ENCODE data around the gene TTC21A.

TTC21A gene

GRCh38 chr3:39063143-39063542 lies 44.3 kb upstream of the TTC21A start:
- Histone ChIP-seq H3K9ac (ENCODE audit: low read length) (no peak overlapping the region), H2AFZ (ENCODE audit: low read depth, low read length, severe bottlenecking) (no peak overlapping the region), H3K79me2 (ENCODE audit: insufficient read depth, low read length) (no peaks in the 10 kb centered on the region), H3F3A (ENCODE audit: insufficient read depth) (no peaks in the 10 kb centered on the region), H3K9me2 (replicated peaks; ENCODE audit: insufficient read depth, low read length) (no peaks in the 10 kb centered on the region), H3K36me3 (ENCODE audit: low read length) (no peaks in the 10 kb centered on the region), H3K27me3 (ENCODE audit: low read length) (no peaks in the 10 kb centered on the region), H3K9me3 (ENCODE audit: insufficient read depth, low read length) (no peaks in the 10 kb centered on the region), H3K27ac (ENCODE audit: low read depth, low read length) (no peak overlapping the region), H3K4me2 (ENCODE audit: low read depth, low read length, poor library complexity, severe bottlenecking) (no peak overlapping the region), H4K20me1 (ENCODE audit: low read depth, low read length) (no peaks in the 10 kb centered on the region; the same call in 1 of the 2 replicates), H3K4me3 (ENCODE audit: insufficient read depth, low read length, poor library complexity, severe bottlenecking) (no peak overlapping the region)
- no peak for TF ChIP-seq CTCF (IDR thresholded peaks at IDR 0.05; ENCODE audit: insufficient read depth, low read length, poor library complexity, severe bottlenecking)
- TF ChIP-seq EZH2phosphoT487 (conservative IDR thresholded peaks at IDR 0.05; ENCODE audit: low read length): no peak

GRCh38 chr3:39064646-39065045 lies 42.8 kb upstream of the TTC21A start:
- H3F3A ChIP-seq (ENCODE audit: insufficient read depth): no peaks in the 10 kb centered on the region
- H2AFZ ChIP-seq (ENCODE audit: low read depth, low read length, severe bottlenecking): no peak overlapping the region
- no peak overlapping the region for H3K4me2 ChIP-seq (ENCODE audit: low read depth, low read length, poor library complexity, severe bottlenecking)
- H3K79me2 ChIP-seq (ENCODE audit: insufficient read depth, low read length): no peaks in the 10 kb centered on the region
- H3K36me3 ChIP-seq (ENCODE audit: low read length): no peaks in the 10 kb centered on the region
- H3K4me3 ChIP-seq (ENCODE audit: insufficient read depth, low read length, poor library complexity, severe bottlenecking): no peak overlapping the region
- no peak overlapping the region for H3K9ac ChIP-seq (ENCODE audit: low read length)
- H3K9me3 ChIP-seq (ENCODE audit: insufficient read depth, low read length): no peaks in the 10 kb centered on the region
- H4K20me1 ChIP-seq (ENCODE audit: low read depth, low read length): no peaks in the 10 kb centered on the region; the same call in 1 of the 2 replicates
- H3K27ac ChIP-seq (ENCODE audit: low read depth, low read length): no peak overlapping the region
- TF ChIP-seq EZH2phosphoT487 (conservative IDR thresholded peaks at IDR 0.05; ENCODE audit: low read length): no peak
- no peaks in the 10 kb centered on the region for H3K27me3 ChIP-seq (ENCODE audit: low read length)
- H3K9me2 ChIP-seq (replicated peaks; ENCODE audit: insufficient read depth, low read length): no peaks in the 10 kb centered on the region

- Histone ChIP-seq H3F3A (ENCODE audit: insufficient read depth) (no peaks in the 10 kb centered on the region), H3K4me2 (ENCODE audit: low read depth, low read length, poor library complexity, severe bottlenecking) (no peak overlapping the region), H3K9me2 (replicated peaks; ENCODE audit: insufficient read depth, low read length) (no peaks in the 10 kb centered on the region), H3K9me3 (ENCODE audit: insufficient read depth, low read length) (no peaks in the 10 kb centered on the region), H3K9ac (ENCODE audit: low read length) (no peak overlapping the region), H3K36me3 (ENCODE audit: low read length) (no peaks in the 10 kb centered on the region), H3K4me3 (ENCODE audit: insufficient read depth, low read length, poor library complexity, severe bottlenecking) (no peak overlapping the region), H4K20me1 (ENCODE audit: low read depth, low read length) (no peaks in the 10 kb centered on the region; the same call in 1 of the 2 replicates), H2AFZ (ENCODE audit: low read depth, low read length, severe bottlenecking) (no peak overlapping the region), H3K27ac (ENCODE audit: low read depth, low read length) (no peak overlapping the region), H3K79me2 (ENCODE audit: insufficient read depth, low read length) (no peaks in the 10 kb centered on the region), H3K27me3 (ENCODE audit: low read length) (no peaks in the 10 kb centered on the region)
- TF ChIP-seq CTCF (IDR thresholded peaks at IDR 0.05; ENCODE audit: insufficient read depth, low read length, poor library complexity, severe bottlenecking) (peak; percentile 30), EZH2phosphoT487 (conservative IDR thresholded peaks at IDR 0.05; ENCODE audit: low read length) (no peak)
These were observed 42.3 kb upstream of the TTC21A start for GRCh38 chr3:39065197-39065596.

- no peak overlapping the region for H3K4me2 ChIP-seq (ENCODE audit: low read depth, low read length, poor library complexity, severe bottlenecking)
- no peaks in the 10 kb centered on the region for H3F3A ChIP-seq (ENCODE audit: insufficient read depth)
- no peak for TF ChIP-seq EZH2phosphoT487 (conservative IDR thresholded peaks at IDR 0.05; ENCODE audit: low read length)
- no peak for TF ChIP-seq CTCF (IDR thresholded peaks at IDR 0.05; ENCODE audit: insufficient read depth, low read length, poor library complexity, severe bottlenecking)
- no peaks in the 10 kb centered on the region for H3K27me3 ChIP-seq (ENCODE audit: low read length)
- no peak overlapping the region for H3K4me3 ChIP-seq (ENCODE audit: insufficient read depth, low read length, poor library complexity, severe bottlenecking)
- H3K9me2 ChIP-seq (replicated peaks; ENCODE audit: insufficient read depth, low read length): no peaks in the 10 kb centered on the region
- no peaks in the 10 kb centered on the region for H3K9me3 ChIP-seq (ENCODE audit: insufficient read depth, low read length)
- H4K20me1 ChIP-seq (ENCODE audit: low read depth, low read length): no peaks in the 10 kb centered on the region; the same call in 1 of the 2 replicates
- no peaks in the 10 kb centered on the region for H3K79me2 ChIP-seq (ENCODE audit: insufficient read depth, low read length)
- H3K27ac ChIP-seq (ENCODE audit: low read depth, low read length): no peak overlapping the region
- no peaks in the 10 kb centered on the region for H3K36me3 ChIP-seq (ENCODE audit: low read length)
- H3K9ac ChIP-seq (ENCODE audit: low read length): no peak overlapping the region
- H2AFZ ChIP-seq (ENCODE audit: low read depth, low read length, severe bottlenecking): no peak overlapping the region
These were observed 40.2 kb upstream of the TTC21A start for GRCh38 chr3:39067286-39067685.
